ENCODE measurements around the gene FEM1B. TPM values are rescaled to one million over a fixed set of nuclear protein-coding genes. Genes with fewer than 3 reads are reported as not detected.

The FEM1B gene
- total RNA-seq, 4 donors from 2014 or later: 25.1 to 64.7 (median 43.0) TPM

GRCh38 chr15:68313501-68314410 lies 36.2 kb downstream of the FEM1B start:
- Histone ChIP-seq H3K36me3 (no peaks in the 10 kb centered on the region), H3K4me3 (no peak overlapping the region), H3K9me3 (no peaks in the 10 kb centered on the region), H3K27ac (no peak overlapping the region), H3K4me1 (no peaks in the 10 kb centered on the region), H3K27me3 (no peaks in the 10 kb centered on the region)
- in situ Hi-C loops (cut with MboI; ENCODE audit: low pct_ligation_motif_present in 1 of 4, low pct_unique_long_range_greater_than_20kb in 1 of 4, low sequenced_read_pairs in 3 of 4): loop anchor here in 2 of 4 donors (25.0 kb wide), 2 partner anchors 349 to 374 kb away; no protein-coding TSS in a partner anchor
- TF ChIP-seq POLR2AphosphoS5 (IDR thresholded peaks at IDR 0.05) (no peak), POLR2A (IDR thresholded peaks at IDR 0.05) (no peak), CTCF (IDR thresholded peaks at IDR 0.05) (no peak), EP300 (IDR thresholded peaks at IDR 0.05; ENCODE audit: low read depth) (no peak)
- no peak for DNase-seq
- intact Hi-C loops (cut with DNase I; ENCODE audit: low total_unique reads): loop anchor here (10.0 kb wide), 1 partner anchor 241 kb away; no protein-coding TSS in a partner anchor
- 40 to 77% methylated on average over 1 to 18 of the region's 18 CpGs for WGBS, 2 donors (ENCODE audit: low coverage in 1 of 2)

- Histone ChIP-seq H3K36me3 (no peaks in the 10 kb centered on the region), H3K27ac (no peak overlapping the region), H3K9me3 (no peaks in the 10 kb centered on the region), H3K27me3 (no peaks in the 10 kb centered on the region), H3K4me1 (no peaks in the 10 kb centered on the region), H3K4me3 (no peak overlapping the region)
- intact Hi-C loops (cut with DNase I; ENCODE audit: low total_unique reads) (loop anchor here (10.0 kb wide), 1 partner anchor 240 kb away; no protein-coding TSS in a partner anchor), in situ Hi-C loops (cut with MboI; ENCODE audit: low pct_ligation_motif_present in 1 of 4, low pct_unique_long_range_greater_than_20kb in 1 of 4, low sequenced_read_pairs in 3 of 4) (loop anchor here in 2 of 4 donors (25.0 kb wide), 2 partner anchors 348 to 373 kb away; no protein-coding TSS in a partner anchor)
- no peak for TF ChIP-seq CTCF (IDR thresholded peaks at IDR 0.05)
- no peak for TF ChIP-seq POLR2AphosphoS5 (IDR thresholded peaks at IDR 0.05)
- no peak for TF ChIP-seq POLR2A (IDR thresholded peaks at IDR 0.05)
- no peak for TF ChIP-seq EP300 (IDR thresholded peaks at IDR 0.05; ENCODE audit: low read depth)
- whole genome bisulfite sequencing, 2 donors (ENCODE audit: low coverage in 1 of 2): 47 to 79% methylated on average over 8 to 11 of the region's 11 CpGs
- no peak for DNase-seq
Measured at GRCh38 chr15:68314563-68314962, 37.0 kb downstream of the FEM1B start.

- intact Hi-C loops (cut with DNase I; ENCODE audit: low total_unique reads): loop anchor here (10.0 kb wide), 1 partner anchor 240 kb away; no protein-coding TSS in a partner anchor
- Histone ChIP-seq H3K27me3 (no peaks in the 10 kb centered on the region), H3K27ac (no peak overlapping the region), H3K9me3 (no peaks in the 10 kb centered on the region), H3K4me1 (no peaks in the 10 kb centered on the region), H3K4me3 (no peak overlapping the region), H3K36me3 (no peaks in the 10 kb centered on the region)
- WGBS, 2 donors (ENCODE audit: low coverage in 1 of 2): 71 to 74% methylated on average over 1 of the region's 1 CpG
- no peak for TF ChIP-seq POLR2AphosphoS5 (IDR thresholded peaks at IDR 0.05)
- no peak for TF ChIP-seq CTCF (IDR thresholded peaks at IDR 0.05)
- TF ChIP-seq EP300 (IDR thresholded peaks at IDR 0.05; ENCODE audit: low read depth): no peak
- no peak for TF ChIP-seq POLR2A (IDR thresholded peaks at IDR 0.05)
- in situ Hi-C loops (cut with MboI; ENCODE audit: low pct_ligation_motif_present in 1 of 4, low pct_unique_long_range_greater_than_20kb in 1 of 4, low sequenced_read_pairs in 3 of 4): loop anchor here in 2 of 4 donors (25.0 kb wide), 2 partner anchors 347 to 372 kb away; no protein-coding TSS in a partner anchor
- DNase-seq: no peak
Measured at GRCh38 chr15:68315035-68315434, 37.5 kb downstream of the FEM1B start.

- no peaks in the 10 kb centered on the region for H3K9me3 ChIP-seq
- in situ Hi-C loops (cut with MboI; ENCODE audit: low pct_ligation_motif_present in 1 of 4, low pct_unique_long_range_greater_than_20kb in 1 of 4, low sequenced_read_pairs in 3 of 4): loop anchor here in 2 of 4 donors (25.0 kb wide), 2 partner anchors 347 to 372 kb away; no protein-coding TSS in a partner anchor
- WGBS, 2 donors (ENCODE audit: low coverage in 1 of 2): 75% methylated on average over 11 of the region's 11 CpGs; no CpG with 5 or more reads in 1 of the 2 donors
Measured at GRCh38 chr15:68315495-68316031, 38.0 kb downstream of the FEM1B start.

More at GRCh38 chr15:68315495-68316031, 38.0 kb downstream of the FEM1B start:
- Histone ChIP-seq H3K4me1 (no peaks in the 10 kb centered on the region), H3K36me3 (no peaks in the 10 kb centered on the region), H3K27me3 (no peaks in the 10 kb centered on the region), H3K27ac (no peak overlapping the region), H3K4me3 (no peak overlapping the region)
- intact Hi-C loops (cut with DNase I; ENCODE audit: low total_unique reads): loop anchor here (10.0 kb wide), 1 partner anchor 239 kb away; no protein-coding TSS in a partner anchor
- no peak for TF ChIP-seq EP300 (IDR thresholded peaks at IDR 0.05; ENCODE audit: low read depth)
- no peak for DNase-seq
